PFSK-1 (cell line): ENCODE results near the gene TBCE.

Source experiments
- FOXP2 ChIP-seq: optimal IDR thresholded peaks from 2 replicates; pipeline ENCODE3; 2011; ENCODE audit warnings: borderline replicate concordance, control low read depth, inconsistent platforms; ENCODE audit not compliant: insufficient read depth; ENCODE audit errors: extremely low read length, extremely low read depth
- POLR2AphosphoS5 ChIP-seq: IDR thresholded peaks from 2 replicates; pipeline ENCODE4 v1.6.1; 2012; ENCODE audit warnings: low read depth, mild to moderate bottlenecking, control low read depth, low read length, moderate library complexity
- REST ChIP-seq, 2 experiments: IDR thresholded peaks; 2 replicates each; pipeline versions ENCODE4 v1.6.1 to v1.8.0; 2011 to 2012; ENCODE audit warnings: low read depth in 2 of 2, low read length in 2 of 2, control low read depth in 1 of 2, inconsistent platforms in 1 of 2, mild to moderate bottlenecking in 1 of 2, moderate library complexity in 1 of 2; ENCODE audit not compliant: insufficient read depth in 1 of 2
- SIN3A ChIP-seq: IDR thresholded peaks from 2 replicates; pipeline ENCODE4 v1.6.1; 2012; ENCODE audit warnings: mild to moderate bottlenecking, low read length, moderate library complexity, borderline replicate concordance; ENCODE audit not compliant: insufficient read depth
- TAF1 ChIP-seq: IDR thresholded peaks from 2 replicates; pipeline ENCODE4 v1.6.1; 2012; ENCODE audit warnings: low read length, control low read depth, borderline replicate concordance; ENCODE audit not compliant: insufficient read depth

The TBCE gene

GRCh38 chr1:235325854-235326253 lies 41.4 kb upstream of the TBCE start:
- no peak for TF ChIP-seq POLR2AphosphoS5

GRCh38 chr1:235326719-235327558 lies 40.3 kb upstream of the TBCE start:
- no peak for TF ChIP-seq TAF1
- TF ChIP-seq SIN3A: peak; percentile 71; the same call in 1 of the 2 replicates

- TF ChIP-seq TAF1 (peak; percentile 89), REST (IDR thresholded peaks at IDR 0.05; ENCODE audit: insufficient read depth in 1 of 2, low read depth in 2 of 2, low read length in 2 of 2) (0 out of 4 replicates have a peak, but pooled peaks of 1 of the 2 experiments have one; percentile 15), POLR2AphosphoS5 (no peak; the same call in 1 of the 2 replicates)
Observed at GRCh38 chr1:235327559-235328270, 39.5 kb upstream of the TBCE start, which contains the start of gene ARID4B. Gene ARID4B (minus strand): TSS chr1:235328179. CDS start chr1:235326919, 1,260 bp downstream.

GRCh38 chr1:235328271-235329138 lies 38.7 kb upstream of the TBCE start, which contains the start of gene GGPS1:
Gene GGPS1 (plus strand): TSS chr1:235328570. CDS start chr1:235335265, 6,695 bp downstream.
- peak; percentile 94 for TF ChIP-seq POLR2AphosphoS5
- peak; percentile 77 for TF ChIP-seq SIN3A
- TF ChIP-seq REST (IDR thresholded peaks at IDR 0.05; ENCODE audit: insufficient read depth in 1 of 2, low read depth in 2 of 2, low read length in 2 of 2): peak in 1 of 2 experiments; percentile 26; a peak in 1 of 4 replicates
- peak; percentile 81 for TF ChIP-seq TAF1
- peak; percentile 48 for TF ChIP-seq FOXP2

GRCh38 chr1:235329139-235329902 lies 37.9 kb upstream of the TBCE start:
- no peak for TF ChIP-seq SIN3A
- TF ChIP-seq TAF1: 0 out of 2 replicates have a peak, but pooled peaks have one; percentile 38

GRCh38 chr1:235330918-235331285 lies 36.3 kb upstream of the TBCE start:
- TF ChIP-seq REST (IDR thresholded peaks at IDR 0.05; ENCODE audit: insufficient read depth in 1 of 2, low read depth in 2 of 2, low read length in 2 of 2) (no peak), SIN3A (no peak), TAF1 (no peak), FOXP2 (no peak), POLR2AphosphoS5 (no peak)
